RWPE2 (cell line): Measurements from ENCODE around the gene EEFSEC.

Experiments
- ATAC-seq: fragments of 200-7000 bp; cut with Tn5 transposase; 3 replicates; pipeline ENCODE4 v1.9.1; 2021; ENCODE audit warnings: low read depth
- DNase-seq: peaks from one replicate; pipeline ENCODE4 v3.0.0-alpha.2; 2020; ENCODE audit warnings: low spot score
- H3K27ac ChIP-seq: fragments of 450-650 bp; 2 replicates; pipeline ENCODE4 v1.5.1; 2017; ENCODE audit warnings: mild to moderate bottlenecking; ENCODE audit not compliant: poor library complexity, severe bottlenecking
- H3K27me3 ChIP-seq: fragments of 250-450 bp; sonication (Bioruptor Pico); 2 replicates; pipeline ENCODE4 v1.5.1; 2021; ENCODE audit warnings: mild to moderate bottlenecking, moderate library complexity; ENCODE audit not compliant: insufficient read depth, poor library complexity, severe bottlenecking
- H3K36me3 ChIP-seq: fragments of 250-450 bp; sonication (Bioruptor Pico); 2 replicates; pipeline ENCODE4 v1.5.1; 2020; ENCODE audit warnings: low read depth, mild to moderate bottlenecking, moderate library complexity
- H3K4me1 ChIP-seq: fragments of 250-450 bp; sonication (Bioruptor Pico); 2 replicates; pipeline ENCODE4 v1.5.1; 2021; ENCODE audit warnings: mild to moderate bottlenecking, moderate library complexity; ENCODE audit not compliant: insufficient read depth, poor library complexity, severe bottlenecking
- H3K4me3 ChIP-seq: fragments of 250-450 bp; sonication (Bioruptor Pico); 2 replicates; pipeline ENCODE4 v1.5.1; 2021; ENCODE audit warnings: mild to moderate bottlenecking, moderate library complexity; ENCODE audit not compliant: severe bottlenecking
- H3K9me3 ChIP-seq: fragments of 250-450 bp; sonication (Bioruptor Pico); 2 replicates; pipeline ENCODE4 v1.5.1; 2021; ENCODE audit warnings: mild to moderate bottlenecking, moderate library complexity; ENCODE audit not compliant: severe bottlenecking
- TF ChIP-seq, protein P1 (sequence below): fragments of 450-650 bp; IDR thresholded peaks from one replicate; pipeline ENCODE4 v1.5.1; 2017; ENCODE audit warnings: mild to moderate bottlenecking, moderate library complexity; ENCODE audit not compliant: poor library complexity, severe bottlenecking

Gene EEFSEC

DNA sequence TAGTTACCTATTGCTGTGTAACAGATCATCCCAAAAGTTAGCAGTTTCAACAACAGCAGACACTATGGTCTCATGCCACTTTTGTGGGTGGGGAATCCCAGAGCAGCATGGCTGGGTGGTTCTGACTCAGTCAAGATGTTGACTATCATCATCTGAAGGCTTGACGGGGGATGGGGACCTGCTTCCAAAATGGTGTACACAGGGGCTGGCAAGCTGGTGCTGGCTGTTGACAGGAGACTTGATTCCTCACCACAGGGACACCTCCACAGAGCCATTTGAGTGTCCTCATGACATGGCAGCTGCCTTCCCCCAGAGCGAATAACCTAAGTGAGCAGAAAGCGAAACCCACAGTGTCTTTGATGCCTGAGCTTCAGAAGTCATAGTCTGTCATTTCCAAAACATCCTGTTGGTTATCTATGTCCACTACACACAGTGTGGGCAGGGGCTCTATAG, 294.3 kb downstream of the EEFSEC start:
- ATAC-seq = no peak
- H3K27ac ChIP-seq = no peak overlapping the region
- H3K4me1 ChIP-seq = no peaks in the 10 kb centered on the region

DNA sequence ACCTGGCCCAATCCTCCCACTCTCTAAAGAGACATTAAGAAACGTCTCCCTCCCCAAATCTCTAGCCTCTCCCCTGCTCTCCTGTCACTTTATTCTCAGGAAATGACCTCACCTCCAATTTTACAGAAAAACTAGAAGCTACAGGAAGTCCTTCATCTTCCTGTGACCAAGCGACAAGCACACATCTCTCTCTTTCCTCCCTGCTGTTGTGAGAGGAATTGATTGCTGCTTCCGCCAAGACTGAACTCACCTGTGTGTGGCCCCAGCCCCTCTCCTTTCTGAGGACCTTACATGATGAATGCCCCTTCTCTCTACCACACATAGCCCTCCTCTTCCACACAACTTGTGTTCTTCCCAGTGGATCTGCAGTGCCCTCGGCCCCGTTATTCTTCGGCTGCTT, 295.2 kb downstream of the EEFSEC start:
- DNase-seq (no peak), ATAC-seq (no peak)
- TF ChIP-seq, protein P1, sequence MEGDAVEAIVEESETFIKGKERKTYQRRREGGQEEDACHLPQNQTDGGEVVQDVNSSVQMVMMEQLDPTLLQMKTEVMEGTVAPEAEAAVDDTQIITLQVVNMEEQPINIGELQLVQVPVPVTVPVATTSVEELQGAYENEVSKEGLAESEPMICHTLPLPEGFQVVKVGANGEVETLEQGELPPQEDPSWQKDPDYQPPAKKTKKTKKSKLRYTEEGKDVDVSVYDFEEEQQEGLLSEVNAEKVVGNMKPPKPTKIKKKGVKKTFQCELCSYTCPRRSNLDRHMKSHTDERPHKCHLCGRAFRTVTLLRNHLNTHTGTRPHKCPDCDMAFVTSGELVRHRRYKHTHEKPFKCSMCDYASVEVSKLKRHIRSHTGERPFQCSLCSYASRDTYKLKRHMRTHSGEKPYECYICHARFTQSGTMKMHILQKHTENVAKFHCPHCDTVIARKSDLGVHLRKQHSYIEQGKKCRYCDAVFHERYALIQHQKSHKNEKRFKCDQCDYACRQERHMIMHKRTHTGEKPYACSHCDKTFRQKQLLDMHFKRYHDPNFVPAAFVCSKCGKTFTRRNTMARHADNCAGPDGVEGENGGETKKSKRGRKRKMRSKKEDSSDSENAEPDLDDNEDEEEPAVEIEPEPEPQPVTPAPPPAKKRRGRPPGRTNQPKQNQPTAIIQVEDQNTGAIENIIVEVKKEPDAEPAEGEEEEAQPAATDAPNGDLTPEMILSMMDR = no peak
- Histone ChIP-seq H3K9me3 (no peaks in the 10 kb centered on the region), H3K4me3 (no peak overlapping the region), H3K27me3 (no peaks in the 10 kb centered on the region), H3K4me1 (no peaks in the 10 kb centered on the region), H3K27ac (no peak overlapping the region), H3K36me3 (no peaks in the 10 kb centered on the region)

More for the DNA sequence above, 294.3 kb downstream of the EEFSEC start:
- H3K4me3 ChIP-seq = no peak overlapping the region
- no peak for DNase-seq
- H3K27me3 ChIP-seq = no peaks in the 10 kb centered on the region
- no peaks in the 10 kb centered on the region for H3K9me3 ChIP-seq
- TF ChIP-seq, protein P1 = no peak
- H3K36me3 ChIP-seq = no peaks in the 10 kb centered on the region

DNA sequence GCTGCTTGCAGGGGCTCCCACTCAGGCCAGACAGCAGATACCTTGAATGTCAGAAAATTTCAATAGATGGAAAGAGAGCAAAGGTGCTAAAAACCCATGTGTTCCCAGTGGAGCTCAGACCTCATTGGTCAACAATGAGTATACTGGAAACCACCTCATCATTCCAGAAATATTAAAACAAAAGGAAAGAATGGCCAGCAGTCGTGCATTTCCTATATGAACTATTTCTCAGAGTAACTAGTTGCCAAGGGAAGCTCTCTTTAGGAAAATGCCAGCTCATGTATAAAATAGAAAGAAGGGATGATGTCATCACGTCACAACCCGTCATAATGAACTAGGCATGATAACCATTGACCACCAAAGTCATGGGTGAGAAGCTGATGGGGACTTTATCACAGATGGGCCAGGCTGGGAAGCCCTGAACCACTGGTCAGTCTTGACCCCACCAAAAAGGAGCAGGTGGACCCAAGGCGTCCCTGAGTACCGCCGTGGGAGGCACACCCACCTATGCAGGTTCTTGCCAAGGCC, 295.9 kb downstream of the EEFSEC start:
- DNase-seq (no peak), ATAC-seq (no peak)
- TF ChIP-seq, protein P1 = no peak
- Histone ChIP-seq H3K36me3 (no peaks in the 10 kb centered on the region), H3K4me3 (no peak overlapping the region), H3K4me1 (no peaks in the 10 kb centered on the region), H3K27ac (no peak overlapping the region), H3K9me3 (no peaks in the 10 kb centered on the region), H3K27me3 (no peaks in the 10 kb centered on the region)

DNA sequence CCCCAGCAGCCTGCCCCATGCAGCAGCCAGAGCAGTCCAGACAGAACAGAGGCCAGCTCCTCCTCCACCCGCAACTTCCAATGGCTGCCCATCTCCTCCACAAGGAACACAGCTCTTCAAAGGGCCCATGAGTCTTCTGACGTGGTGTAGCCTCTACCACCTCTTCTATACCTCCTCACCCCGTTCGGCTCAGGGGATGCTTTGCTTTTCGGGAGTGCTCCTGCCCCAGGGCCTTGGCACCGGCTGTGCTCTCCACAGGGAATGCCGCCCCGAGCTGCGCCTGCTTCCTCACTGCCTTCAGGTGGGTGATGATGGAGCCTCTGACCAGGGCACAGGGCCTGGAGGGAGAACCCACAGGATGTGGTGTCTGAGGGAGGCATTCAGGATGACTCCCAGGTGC, 298.8 kb downstream of the EEFSEC start:
- H3K27me3 ChIP-seq = no peaks in the 10 kb centered on the region
- H3K27ac ChIP-seq = no peak overlapping the region
- TF ChIP-seq, protein P1 = no peak
- H3K4me1 ChIP-seq = no peaks in the 10 kb centered on the region
- no peak overlapping the region for H3K4me3 ChIP-seq
- ATAC-seq (no peak), DNase-seq (no peak)
- no peaks in the 10 kb centered on the region for H3K9me3 ChIP-seq
- no peaks in the 10 kb centered on the region for H3K36me3 ChIP-seq

DNA sequence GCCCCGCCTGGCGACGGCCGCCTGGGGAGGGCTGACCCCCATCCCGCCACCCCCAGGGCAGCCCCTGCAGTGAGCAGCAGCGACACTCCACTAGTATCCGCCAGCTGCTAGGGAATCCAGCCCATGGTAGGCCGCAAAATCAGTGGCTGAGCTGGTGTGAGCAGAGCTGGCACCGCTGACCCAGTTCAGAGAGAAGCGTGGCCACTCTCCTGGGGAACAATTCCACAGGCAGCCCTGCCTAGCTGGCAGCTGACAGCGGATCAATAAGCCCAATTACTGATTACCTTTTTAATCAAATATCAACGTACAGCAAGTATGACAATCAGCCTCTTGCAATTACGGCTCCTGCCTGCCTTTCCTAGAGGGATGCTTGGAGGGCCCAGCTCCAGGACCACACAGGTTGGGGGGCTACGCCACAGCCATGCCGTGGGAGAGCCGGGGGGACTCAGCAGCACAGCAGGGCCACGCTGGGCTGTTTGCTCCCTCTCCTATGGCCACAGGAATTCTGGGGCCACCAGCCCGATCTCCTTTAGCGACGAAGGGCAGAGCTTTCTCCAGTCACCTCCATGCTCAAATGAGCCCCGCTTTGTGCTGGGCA, 299.5 kb downstream of the EEFSEC start:
- TF ChIP-seq, protein P1 = no peak
- ATAC-seq = no peak
- no peaks in the 10 kb centered on the region for H3K9me3 ChIP-seq
- H3K4me1 ChIP-seq = no peaks in the 10 kb centered on the region
- H3K27ac ChIP-seq = no peak overlapping the region
- no peak for DNase-seq
- no peak overlapping the region for H3K4me3 ChIP-seq
- H3K36me3 ChIP-seq = no peaks in the 10 kb centered on the region
- no peaks in the 10 kb centered on the region for H3K27me3 ChIP-seq
